ENCODE measurements around the gene SGO2.
"Not testable (repeated sequence)": the region's sequence is repeated elsewhere in the genome, so short reads cannot be mapped to it uniquely, and the experiment has no call there.

SGO2 gene

GRCh38 chr2:200600549-200601225 is 74.7 kb downstream of the SGO2 start:
- Histone ChIP-seq H3K36me3 (ENCODE audit: control insufficient read depth, insufficient read depth, low read length) (no peaks in the 10 kb centered on the region), H3K9me3 (ENCODE audit: control insufficient read depth, low read length) (no peaks in the 10 kb centered on the region), H3K4me3 (ENCODE audit: low read length) (no peak overlapping the region), H3K4me1 (ENCODE audit: control insufficient read depth, insufficient read depth, low read length) (no peaks in the 10 kb centered on the region), H3K27me3 (ENCODE audit: control insufficient read depth, insufficient read depth, low read length) (peaks cover 26% of the 10 kb centered on the region), H3K9ac (ENCODE audit: low read length) (no peak overlapping the region)

- Histone ChIP-seq H3K4me1 (ENCODE audit: control insufficient read depth, insufficient read depth, low read length) (no peaks in the 10 kb centered on the region), H3K9ac (ENCODE audit: low read length) (no peak overlapping the region), H3K9me3 (ENCODE audit: control insufficient read depth, low read length) (no peaks in the 10 kb centered on the region), H3K36me3 (ENCODE audit: control insufficient read depth, insufficient read depth, low read length) (no peaks in the 10 kb centered on the region), H3K4me3 (ENCODE audit: low read length) (no peak overlapping the region), H3K27me3 (ENCODE audit: control insufficient read depth, insufficient read depth, low read length) (peaks cover 11% of the 10 kb centered on the region)
These were observed 76.6 kb downstream of the SGO2 start for GRCh38 chr2:200602584-200602983.

GRCh38 chr2:200603972-200604371 is 78.0 kb downstream of the SGO2 start:
- Histone ChIP-seq H3K9ac (ENCODE audit: low read length) (no peak overlapping the region), H3K27me3 (ENCODE audit: control insufficient read depth, insufficient read depth, low read length) (peaks cover 11% of the 10 kb centered on the region), H3K4me1 (ENCODE audit: control insufficient read depth, insufficient read depth, low read length) (no peaks in the 10 kb centered on the region), H3K4me3 (ENCODE audit: low read length) (no peak overlapping the region), H3K36me3 (ENCODE audit: control insufficient read depth, insufficient read depth, low read length) (no peaks in the 10 kb centered on the region), H3K9me3 (ENCODE audit: control insufficient read depth, low read length) (no peaks in the 10 kb centered on the region)

GRCh38 chr2:200604571-200605255 is 78.7 kb downstream of the SGO2 start:
- no peaks in the 10 kb centered on the region for H3K4me1 ChIP-seq (ENCODE audit: control insufficient read depth, insufficient read depth, low read length)
- H3K36me3 ChIP-seq (ENCODE audit: control insufficient read depth, insufficient read depth, low read length): no peaks in the 10 kb centered on the region
- H3K9ac ChIP-seq (ENCODE audit: low read length): no peak overlapping the region
- H3K27me3 ChIP-seq (ENCODE audit: control insufficient read depth, insufficient read depth, low read length): peaks cover 14% of the 10 kb centered on the region
- H3K9me3 ChIP-seq (ENCODE audit: control insufficient read depth, low read length): no peaks in the 10 kb centered on the region
- no peak overlapping the region for H3K4me3 ChIP-seq (ENCODE audit: low read length)

GRCh38 chr2:200608341-200609027 is 82.5 kb downstream of the SGO2 start:
- Histone ChIP-seq H3K9me3 (ENCODE audit: control insufficient read depth, low read length) (no peaks in the 10 kb centered on the region), H3K36me3 (ENCODE audit: control insufficient read depth, insufficient read depth, low read length) (no peaks in the 10 kb centered on the region)

GRCh38 chr2:200609028-200609614 is 83.1 kb downstream of the SGO2 start:
- H3K9me3 ChIP-seq (ENCODE audit: control insufficient read depth, low read length): no peaks in the 10 kb centered on the region

More at GRCh38 chr2:200608341-200609027, 82.5 kb downstream of the SGO2 start:
- no peak overlapping the region for H3K9ac ChIP-seq (ENCODE audit: low read length)
- no peak overlapping the region for H3K4me3 ChIP-seq (ENCODE audit: low read length)
- peaks cover 6% of the 10 kb centered on the region for H3K27me3 ChIP-seq (ENCODE audit: control insufficient read depth, insufficient read depth, low read length)
- no peaks in the 10 kb centered on the region for H3K4me1 ChIP-seq (ENCODE audit: control insufficient read depth, insufficient read depth, low read length)

GRCh38 chr2:200610217-200610616 is 84.2 kb downstream of the SGO2 start:
- not testable (repeated sequence) for H3K9ac ChIP-seq (ENCODE audit: low read length); H3K4me1 ChIP-seq (ENCODE audit: control insufficient read depth, insufficient read depth, low read length); H3K9me3 ChIP-seq (ENCODE audit: control insufficient read depth, low read length); H3K4me3 ChIP-seq (ENCODE audit: low read length); H3K36me3 ChIP-seq (ENCODE audit: control insufficient read depth, insufficient read depth, low read length); H3K27me3 ChIP-seq (ENCODE audit: control insufficient read depth, insufficient read depth, low read length)

More at GRCh38 chr2:200609028-200609614, 83.1 kb downstream of the SGO2 start:
- Histone ChIP-seq H3K36me3 (ENCODE audit: control insufficient read depth, insufficient read depth, low read length) (no peaks in the 10 kb centered on the region), H3K4me1 (ENCODE audit: control insufficient read depth, insufficient read depth, low read length) (no peaks in the 10 kb centered on the region), H3K4me3 (ENCODE audit: low read length) (no peak overlapping the region), H3K27me3 (ENCODE audit: control insufficient read depth, insufficient read depth, low read length) (peaks cover 6% of the 10 kb centered on the region), H3K9ac (ENCODE audit: low read length) (no peak overlapping the region)

GRCh38 chr2:200613692-200614091 is 87.7 kb downstream of the SGO2 start:
- no peak overlapping the region for H3K4me3 ChIP-seq (ENCODE audit: low read length)
- no peaks in the 10 kb centered on the region for H3K4me1 ChIP-seq (ENCODE audit: control insufficient read depth, insufficient read depth, low read length)
- no peaks in the 10 kb centered on the region for H3K36me3 ChIP-seq (ENCODE audit: control insufficient read depth, insufficient read depth, low read length)
- H3K27me3 ChIP-seq (ENCODE audit: control insufficient read depth, insufficient read depth, low read length): peaks cover 6% of the 10 kb centered on the region
- no peak overlapping the region for H3K9ac ChIP-seq (ENCODE audit: low read length)
- H3K9me3 ChIP-seq (ENCODE audit: control insufficient read depth, low read length): no peaks in the 10 kb centered on the region

GRCh38 chr2:200614249-200614648 is 88.2 kb downstream of the SGO2 start:
- H3K36me3 ChIP-seq (ENCODE audit: control insufficient read depth, insufficient read depth, low read length): no peaks in the 10 kb centered on the region
- no peak overlapping the region for H3K9ac ChIP-seq (ENCODE audit: low read length)
- no peaks in the 10 kb centered on the region for H3K9me3 ChIP-seq (ENCODE audit: control insufficient read depth, low read length)
- H3K27me3 ChIP-seq (ENCODE audit: control insufficient read depth, insufficient read depth, low read length): peaks cover 6% of the 10 kb centered on the region
- no peak overlapping the region for H3K4me3 ChIP-seq (ENCODE audit: low read length)
- no peaks in the 10 kb centered on the region for H3K4me1 ChIP-seq (ENCODE audit: control insufficient read depth, insufficient read depth, low read length)

GRCh38 chr2:200615247-200615646 is 89.2 kb downstream of the SGO2 start:
- Histone ChIP-seq H3K36me3 (ENCODE audit: control insufficient read depth, insufficient read depth, low read length) (no peaks in the 10 kb centered on the region), H3K4me3 (ENCODE audit: low read length) (no peak overlapping the region), H3K27me3 (ENCODE audit: control insufficient read depth, insufficient read depth, low read length) (peaks cover 3% of the 10 kb centered on the region), H3K9me3 (ENCODE audit: control insufficient read depth, low read length) (no peaks in the 10 kb centered on the region), H3K9ac (ENCODE audit: low read length) (no peak overlapping the region), H3K4me1 (ENCODE audit: control insufficient read depth, insufficient read depth, low read length) (no peaks in the 10 kb centered on the region)

- no peak overlapping the region for H3K9ac ChIP-seq (ENCODE audit: low read length)
- no peak overlapping the region for H3K4me3 ChIP-seq (ENCODE audit: low read length)
- H3K9me3 ChIP-seq (ENCODE audit: control insufficient read depth, low read length): no peaks in the 10 kb centered on the region
- H3K27me3 ChIP-seq (ENCODE audit: control insufficient read depth, insufficient read depth, low read length): peaks cover 3% of the 10 kb centered on the region
- H3K36me3 ChIP-seq (ENCODE audit: control insufficient read depth, insufficient read depth, low read length): no peaks in the 10 kb centered on the region
- H3K4me1 ChIP-seq (ENCODE audit: control insufficient read depth, insufficient read depth, low read length): no peaks in the 10 kb centered on the region
These were observed 90.2 kb downstream of the SGO2 start for GRCh38 chr2:200616193-200616592.

GRCh38 chr2:200616656-200617055 is 90.6 kb downstream of the SGO2 start:
- Histone ChIP-seq H3K4me1 (ENCODE audit: control insufficient read depth, insufficient read depth, low read length) (no peaks in the 10 kb centered on the region), H3K9me3 (ENCODE audit: control insufficient read depth, low read length) (no peaks in the 10 kb centered on the region), H3K27me3 (ENCODE audit: control insufficient read depth, insufficient read depth, low read length) (peaks cover 3% of the 10 kb centered on the region), H3K36me3 (ENCODE audit: control insufficient read depth, insufficient read depth, low read length) (no peaks in the 10 kb centered on the region), H3K9ac (ENCODE audit: low read length) (no peak overlapping the region), H3K4me3 (ENCODE audit: low read length) (no peak overlapping the region)
